Naive B cell (primary cell): Measurements from ENCODE around the gene ARHGDIB. TPM values are rescaled to one million over a fixed set of nuclear protein-coding genes. Genes with fewer than 3 reads are reported as not detected.
A peak's percentile ranks its signal among the peaks of the same experiment; 100 is the strongest.

ENCODE experiments used
- ATAC-seq, 2 donors: fragments of 150-1000 bp; cut with Tn5 transposase; 2 replicates each; pipeline ENCODE4 v1.10.0; 2021; ENCODE audit warnings: low read depth in 2 of 2, mild to moderate bottlenecking in 2 of 2, moderate library complexity in 2 of 2
- DNase-seq: peaks from one replicate; pipeline ENCODE4 v3.0.0; 2022
- H3K27ac Mint-ChIP-seq, 6 donors: one replicate each; pipeline ENCODE4 v1.8.0; 2020 to 2022; ENCODE audit warnings: mild to moderate bottlenecking in 6 of 6, mixed read lengths in 6 of 6, moderate library complexity in 5 of 6, inconsistent platforms in 2 of 6
- H3K27me3 Mint-ChIP-seq, 3 donors: one replicate each; pipeline ENCODE4 v1.8.0; 2021 to 2022; ENCODE audit warnings: mixed read lengths in 3 of 3, mild to moderate bottlenecking in 1 of 3
- H3K36me3 Mint-ChIP-seq, 2 donors: one replicate each; pipeline ENCODE4 v1.8.0; 2020 to 2022; ENCODE audit warnings: mixed read lengths in 2 of 2, inconsistent platforms in 1 of 2, mild to moderate bottlenecking in 1 of 2
- H3K4me1 Mint-ChIP-seq, 3 donors: one replicate each; pipeline ENCODE4 v1.8.0; 2020 to 2022; ENCODE audit warnings: mixed read lengths in 3 of 3, inconsistent platforms in 1 of 3, mild to moderate bottlenecking in 1 of 3, moderate library complexity in 1 of 3
- H3K4me3 Mint-ChIP-seq, 8 donors: one replicate each; pipeline ENCODE4 v1.8.0; 2020 to 2022; ENCODE audit warnings: mild to moderate bottlenecking in 8 of 8, mixed read lengths in 8 of 8, moderate library complexity in 8 of 8, inconsistent platforms in 2 of 8
- H3K9me3 Mint-ChIP-seq, 7 donors: one replicate each; pipeline ENCODE4 v1.8.0; 2020 to 2022; ENCODE audit warnings: mixed read lengths in 7 of 7, mild to moderate bottlenecking in 5 of 7, inconsistent platforms in 2 of 7, moderate library complexity in 1 of 7
- polyA plus RNA-seq, 6 donors: library from polyadenylated mRNA; unstranded; fragments of 300-500 nt; fragmentation: Illumina TruSeq; gene quantifications; one replicate each; pipeline ENCODE4 v1.2.3, GENCODE V29; 2021; ENCODE audit warnings: low read depth in 6 of 6

ARHGDIB gene
- polyA plus RNA-seq, 6 donors from 2014 or later, result 2,706 to 4,844 (median 2,864) TPM

- Mint-ChIP-seq H3K4me3 (peak overlapping the region; percentile 93 to 100 (median 99)), H3K4me1 (peaks cover 55 to 69% (median 66%) of the 10 kb centered on the region in 3 donors), H3K27me3 (no peaks in the 10 kb centered on the region), H3K27ac (peak overlapping the region; percentile 92 to 99 (median 96)), H3K36me3 (peaks cover 0 to 13% of the 10 kb centered on the region in 2 donors), H3K9me3 (no peaks in the 10 kb centered on the region)
- DNase-seq (peak; percentile 54), ATAC-seq (peak; percentile 7 to 8)
These were observed 1.9 kb downstream of the ARHGDIB start for GRCh38 chr12:14959463-14959862.

DNA sequence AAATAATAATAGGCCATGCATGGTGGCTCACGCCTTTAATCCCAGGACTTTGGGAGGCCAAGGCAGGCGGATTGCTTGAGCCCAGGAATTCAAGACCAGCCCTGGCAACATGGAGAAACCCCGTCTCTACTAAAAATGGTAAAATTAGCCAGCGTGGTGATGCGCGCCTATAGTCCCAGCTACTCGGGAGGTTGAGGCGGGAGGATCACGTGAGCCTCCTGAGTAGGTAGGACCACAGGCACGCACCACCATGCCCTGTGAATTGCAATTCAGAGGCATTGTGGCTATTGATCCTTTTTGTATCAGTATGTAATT, 2.3 kb downstream of the ARHGDIB start:
- H3K36me3 Mint-ChIP-seq, result peaks cover 0 to 13% of the 10 kb centered on the region in 2 donors

DNA sequence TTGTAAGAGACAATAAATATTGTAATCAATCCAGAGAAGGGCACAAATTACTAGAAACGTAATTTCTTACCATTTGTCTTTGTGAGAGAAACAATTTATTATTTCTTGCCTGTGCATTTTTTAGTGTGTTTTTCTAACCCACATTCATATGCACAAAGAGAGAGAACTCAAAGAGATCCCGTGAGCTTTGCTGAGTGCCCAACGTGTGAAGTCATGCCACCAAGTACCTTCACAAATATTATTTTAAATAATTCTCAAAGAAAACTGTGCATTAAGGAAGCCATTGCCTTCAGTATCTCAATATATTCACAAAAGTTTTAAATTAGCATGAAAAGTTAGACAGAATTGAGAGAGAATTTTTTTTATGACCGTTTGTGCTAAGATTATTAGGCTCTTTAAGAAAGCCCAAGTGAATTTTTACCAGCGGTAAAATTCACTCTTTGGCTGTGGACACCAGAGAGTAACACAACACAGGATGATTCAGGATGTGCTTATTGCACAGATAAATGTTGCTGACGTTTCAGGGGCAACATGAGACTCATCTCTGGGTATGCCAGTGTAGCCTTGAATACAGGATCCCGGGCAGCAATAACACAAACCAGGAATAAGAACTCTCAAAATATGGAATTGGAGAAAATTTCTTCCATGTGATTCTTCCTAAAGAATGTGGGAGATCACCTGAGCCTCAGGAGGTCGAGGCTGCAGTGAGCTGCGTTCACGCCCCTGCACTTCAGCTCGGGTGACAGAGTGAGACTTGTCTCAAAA, 2.9 kb downstream of the ARHGDIB start:
- Mint-ChIP-seq H3K27ac (peak overlapping the region; percentile 92 to 99 (median 96)), H3K9me3 (no peaks in the 10 kb centered on the region), H3K4me3 (peak overlapping the region; percentile 93 to 100 (median 99)), H3K27me3 (no peaks in the 10 kb centered on the region), H3K4me1 (peaks cover 61 to 70% (median 69%) of the 10 kb centered on the region in 3 donors), H3K36me3 (peaks cover 0 to 13% of the 10 kb centered on the region in 2 donors)
- ATAC-seq (no peak), DNase-seq (no peak)

More for the DNA sequence above, 2.3 kb downstream of the ARHGDIB start:
- H3K4me1 Mint-ChIP-seq, result peaks cover 57 to 70% (median 69%) of the 10 kb centered on the region in 3 donors
- H3K27ac Mint-ChIP-seq, result peak overlapping the region; percentile 92 to 99 (median 96)
- peak overlapping the region; percentile 93 to 100 (median 99) for H3K4me3 Mint-ChIP-seq
- H3K27me3 Mint-ChIP-seq, result no peaks in the 10 kb centered on the region
- no peaks in the 10 kb centered on the region for H3K9me3 Mint-ChIP-seq
- ATAC-seq, result no peak
- DNase-seq, result no peak

DNA sequence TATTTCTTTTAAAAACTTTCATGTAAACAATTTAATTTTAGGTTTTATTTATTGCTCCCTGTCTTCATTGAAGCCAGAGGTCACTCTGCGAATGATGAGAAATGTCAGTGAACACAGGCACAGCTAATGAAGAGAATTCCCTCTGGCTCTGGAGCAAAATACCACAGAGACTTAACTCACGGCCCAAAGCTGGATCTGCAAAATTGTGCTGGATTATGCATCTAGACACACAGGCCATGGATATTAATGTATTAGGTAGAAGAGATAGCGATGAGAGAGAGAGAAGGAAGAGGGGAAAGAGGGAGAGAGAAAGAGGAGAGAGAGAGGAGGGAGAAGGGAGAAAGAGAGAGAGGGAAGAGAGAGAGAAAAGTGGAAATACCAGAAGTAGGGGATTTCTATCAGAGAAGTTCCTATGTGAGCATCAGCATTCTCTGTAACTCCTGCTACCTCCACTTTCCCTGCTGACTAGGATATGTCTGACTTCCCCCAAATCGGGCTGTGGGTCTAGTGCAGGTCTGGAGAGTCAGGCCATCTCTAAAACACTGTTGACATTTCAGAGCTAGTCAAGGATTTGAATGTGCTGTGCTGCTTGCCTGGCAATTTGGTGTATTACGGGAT, 3.7 kb downstream of the ARHGDIB start:
- peak overlapping the region; percentile 92 to 99 (median 95) for H3K27ac Mint-ChIP-seq
- no peaks in the 10 kb centered on the region for H3K9me3 Mint-ChIP-seq
- peaks cover 62 to 72% (median 69%) of the 10 kb centered on the region in 3 donors for H3K4me1 Mint-ChIP-seq
- H3K27me3 Mint-ChIP-seq, result no peaks in the 10 kb centered on the region
- H3K36me3 Mint-ChIP-seq, result peaks cover 0 to 13% of the 10 kb centered on the region in 2 donors
- ATAC-seq (no peak), DNase-seq (no peak)
- H3K4me3 Mint-ChIP-seq, result peak overlapping the region; percentile 88 to 100 (median 99)

- Mint-ChIP-seq H3K4me1 (peaks cover 64 to 74% (median 74%) of the 10 kb centered on the region in 3 donors), H3K36me3 (peaks cover 0 to 19% of the 10 kb centered on the region in 2 donors), H3K9me3 (no peaks in the 10 kb centered on the region), H3K27me3 (no peaks in the 10 kb centered on the region), H3K27ac (peak overlapping the region; percentile 13 to 99 (median 86)), H3K4me3 (peak overlapping the region; percentile 81 to 100 (median 98))
- no peak for ATAC-seq
- no peak for DNase-seq
These were observed 4.5 kb downstream of the ARHGDIB start for GRCh38 chr12:14956905-14957304.

DNA sequence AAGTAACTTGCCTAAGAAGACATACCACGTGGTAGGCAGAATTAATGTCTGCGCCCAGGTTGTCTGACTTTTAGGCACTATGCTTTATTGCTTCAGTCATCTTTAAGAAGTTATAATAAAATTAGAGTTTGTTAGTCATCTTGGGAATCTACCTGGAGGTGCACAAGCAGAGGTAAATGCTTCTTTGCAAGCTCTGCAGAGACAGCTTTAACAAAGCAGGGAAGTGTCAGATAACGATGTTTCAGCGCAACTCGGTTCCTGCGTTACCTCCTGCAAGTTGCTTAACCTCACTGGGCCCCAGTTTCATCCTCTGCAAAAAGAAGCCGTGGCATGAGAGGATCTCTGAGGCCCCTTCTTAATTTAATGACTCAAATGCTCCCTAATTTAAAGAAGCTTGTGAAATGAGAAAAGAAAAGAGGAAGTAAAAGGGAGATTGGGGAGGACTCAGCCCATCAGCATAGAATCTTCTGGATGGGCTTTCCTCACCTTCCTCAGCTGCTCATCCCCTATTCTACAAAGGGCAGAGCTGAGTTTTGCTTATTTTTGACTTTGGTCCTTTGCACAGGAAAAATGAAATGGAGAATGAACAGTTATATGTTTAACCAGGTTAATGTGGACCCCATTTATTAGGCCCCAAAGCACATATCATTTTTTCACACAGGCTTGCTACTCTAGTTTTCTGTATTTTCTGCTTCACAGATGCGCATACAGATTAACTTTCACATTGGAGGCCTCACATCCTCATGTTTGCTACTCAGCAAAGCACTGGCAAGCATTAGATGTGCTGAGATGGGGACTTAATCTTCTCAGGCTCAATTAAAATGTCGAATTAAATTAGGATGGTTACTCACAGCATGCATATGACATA, 5.1 kb downstream of the ARHGDIB start:
- H3K4me3 Mint-ChIP-seq, result peak overlapping the region; percentile 70 to 100 (median 94)
- peak; percentile 52 for DNase-seq
- ATAC-seq, result no peak
- H3K27ac Mint-ChIP-seq, result peak overlapping the region; percentile 49 to 99 (median 86)
- H3K27me3 Mint-ChIP-seq, result no peaks in the 10 kb centered on the region
- H3K36me3 Mint-ChIP-seq, result peaks cover 6 to 25% of the 10 kb centered on the region in 2 donors
- H3K9me3 Mint-ChIP-seq, result no peaks in the 10 kb centered on the region
- H3K4me1 Mint-ChIP-seq, result peaks cover 68 to 76% (median 76%) of the 10 kb centered on the region in 3 donors

DNA sequence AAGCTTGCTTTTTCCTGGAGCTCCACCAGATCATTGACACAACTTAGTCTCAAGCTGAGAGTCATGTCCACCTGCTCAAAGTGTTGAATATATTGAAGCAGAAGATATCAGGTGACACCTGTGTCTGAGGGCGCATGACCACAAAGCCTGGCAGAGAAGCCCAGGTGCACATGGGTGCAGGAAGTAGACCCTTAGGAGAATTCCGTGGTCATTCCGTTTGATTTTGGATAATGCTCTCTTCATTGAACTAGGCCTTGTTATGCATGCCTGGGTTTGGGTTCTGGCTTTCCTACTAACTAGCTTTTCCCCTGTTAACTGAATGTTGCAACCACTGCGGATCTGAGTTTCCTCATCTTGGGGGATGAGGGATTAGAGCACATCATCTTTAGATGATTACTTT, 7.1 kb downstream of the ARHGDIB start:
- ATAC-seq (no peak), DNase-seq (peak; percentile 17)
- H3K4me3 Mint-ChIP-seq, result peak overlapping the region; percentile 63 to 95 (median 82)
- no peaks in the 10 kb centered on the region for H3K27me3 Mint-ChIP-seq
- H3K36me3 Mint-ChIP-seq, result peaks cover 25 to 36% of the 10 kb centered on the region in 2 donors
- H3K4me1 Mint-ChIP-seq, result peaks cover 76 to 90% (median 84%) of the 10 kb centered on the region in 3 donors
- peak overlapping the region; percentile 95 to 100 (median 98) for H3K27ac Mint-ChIP-seq
- H3K9me3 Mint-ChIP-seq, result no peaks in the 10 kb centered on the region

DNA sequence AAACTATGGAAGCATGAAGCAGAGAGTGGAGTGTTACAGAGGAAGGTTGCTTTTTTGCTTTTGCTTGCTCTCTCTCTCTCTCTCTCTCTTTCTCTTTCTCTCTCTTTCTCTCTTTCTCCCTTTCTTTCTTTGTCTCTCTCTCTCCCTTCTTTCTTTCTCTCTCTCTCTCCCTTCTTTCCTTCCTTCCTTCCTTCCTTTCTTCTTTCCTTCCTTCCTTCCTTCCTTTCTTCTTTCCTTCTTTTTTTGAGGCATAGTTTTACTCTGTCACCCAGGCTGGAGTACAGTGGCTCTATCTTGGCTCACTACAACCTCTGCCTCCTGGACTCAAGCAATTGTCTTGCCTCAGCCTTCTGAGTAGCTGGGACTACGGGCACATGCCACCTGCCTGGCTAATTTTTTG, 7.6 kb downstream of the ARHGDIB start:
- no peaks in the 10 kb centered on the region for H3K27me3 Mint-ChIP-seq
- no peak for DNase-seq
- peaks cover 77 to 90% (median 84%) of the 10 kb centered on the region in 3 donors for H3K4me1 Mint-ChIP-seq
- peak overlapping the region; percentile 63 to 95 (median 82) for H3K4me3 Mint-ChIP-seq
- peak overlapping the region; percentile 95 to 100 (median 98) for H3K27ac Mint-ChIP-seq
- H3K9me3 Mint-ChIP-seq, result no peaks in the 10 kb centered on the region
- peaks cover 30 to 34% of the 10 kb centered on the region in 2 donors for H3K36me3 Mint-ChIP-seq
- no peak for ATAC-seq

DNA sequence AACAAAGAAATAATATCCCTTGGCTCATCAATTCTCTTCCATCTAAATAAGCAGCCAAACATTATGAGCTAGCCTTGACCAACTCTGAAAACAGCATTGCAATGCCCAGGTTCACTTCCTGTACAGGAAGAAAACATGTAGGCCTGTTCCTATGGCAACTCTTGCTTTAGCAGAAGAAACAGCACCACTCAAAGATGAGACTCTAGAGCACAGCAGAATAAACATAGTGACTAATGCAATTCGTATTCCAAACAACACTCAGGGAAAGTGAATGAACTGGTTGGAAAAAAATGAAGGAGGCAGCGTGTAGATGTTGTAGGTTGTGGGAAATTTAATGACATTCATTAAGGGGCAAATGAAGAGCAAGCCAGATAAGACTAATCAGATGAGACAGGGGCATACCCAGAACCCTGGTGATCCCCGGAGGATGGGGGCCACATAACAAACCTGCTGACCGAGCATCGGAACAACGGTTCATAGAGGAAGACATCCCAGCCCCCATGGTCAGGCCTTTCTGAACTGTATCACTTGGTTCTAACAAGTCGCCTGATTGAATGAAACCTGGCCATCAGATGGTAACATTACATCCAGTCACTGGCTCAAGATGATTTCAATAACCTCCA, 9.0 kb downstream of the ARHGDIB start:
- Mint-ChIP-seq H3K27ac (peak overlapping the region; percentile 95 to 100 (median 98)), H3K4me3 (peak overlapping the region; percentile 63 to 95 (median 80)), H3K9me3 (no peaks in the 10 kb centered on the region), H3K4me1 (peaks cover 73 to 90% (median 78%) of the 10 kb centered on the region in 3 donors), H3K36me3 (peaks cover 37 to 40% of the 10 kb centered on the region in 2 donors), H3K27me3 (no peaks in the 10 kb centered on the region)
- peak; percentile 70 to 71 for ATAC-seq
- DNase-seq, result peak; percentile 71

GRCh38 chr12:14951851-14952250, 9.6 kb downstream of the ARHGDIB start:
- peak overlapping the region; percentile 63 to 95 (median 80) for H3K4me3 Mint-ChIP-seq
- no peaks in the 10 kb centered on the region for H3K27me3 Mint-ChIP-seq
- no peak for ATAC-seq
- no peak for DNase-seq
- peaks cover 71 to 89% (median 78%) of the 10 kb centered on the region in 3 donors for H3K4me1 Mint-ChIP-seq
- no peaks in the 10 kb centered on the region for H3K9me3 Mint-ChIP-seq
- H3K27ac Mint-ChIP-seq, result peak overlapping the region; percentile 95 to 100 (median 98)
- H3K36me3 Mint-ChIP-seq, result peaks cover 42 to 46% of the 10 kb centered on the region in 2 donors

GRCh38 chr12:14950982-14951746, 10.2 kb downstream of the ARHGDIB start:
- peaks cover 49 to 53% of the 10 kb centered on the region in 2 donors for H3K36me3 Mint-ChIP-seq
- no peak for ATAC-seq
- H3K9me3 Mint-ChIP-seq, result no peaks in the 10 kb centered on the region
- H3K27me3 Mint-ChIP-seq, result no peaks in the 10 kb centered on the region
- peaks cover 65 to 89% (median 78%) of the 10 kb centered on the region in 3 donors for H3K4me1 Mint-ChIP-seq
- no peak for DNase-seq
- peak overlapping the region; percentile 63 to 95 (median 80) for H3K4me3 Mint-ChIP-seq
- peak overlapping the region; percentile 95 to 100 (median 98) for H3K27ac Mint-ChIP-seq

DNA sequence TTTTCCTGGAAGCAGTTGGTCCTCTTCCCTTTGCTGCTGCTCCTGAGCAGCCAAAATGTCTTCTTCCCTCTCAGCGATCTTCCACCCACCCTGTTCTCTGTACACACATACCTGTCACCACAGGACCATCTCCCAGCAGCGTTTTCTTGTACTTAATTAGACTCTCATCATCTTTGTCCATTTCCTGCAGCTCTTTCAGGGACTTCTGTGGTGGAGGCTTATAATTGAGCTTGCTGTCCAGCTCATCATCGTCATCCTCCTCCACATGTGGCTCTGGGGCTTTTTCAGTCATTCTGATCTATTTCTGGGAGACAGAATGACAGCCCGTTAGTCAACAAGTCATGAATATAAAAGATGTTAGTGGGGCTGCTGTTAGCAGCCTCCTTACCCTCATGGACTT, 11.0 kb downstream of the ARHGDIB start:
- Mint-ChIP-seq H3K36me3 (peaks cover 53 to 56% of the 10 kb centered on the region in 2 donors), H3K27me3 (no peaks in the 10 kb centered on the region), H3K4me1 (peaks cover 62 to 88% (median 79%) of the 10 kb centered on the region in 3 donors), H3K9me3 (no peaks in the 10 kb centered on the region), H3K4me3 (peak overlapping the region in 6 of 8 donors; percentile 27 to 90 (median 62)), H3K27ac (peak overlapping the region; percentile 95 to 100 (median 98))
- no peak for DNase-seq
- ATAC-seq, result no peak
